Progenitor cell of endocrine pancreas (in vitro differentiated cells): ENCODE measurements around the gene B3GALNT2. TPM values are rescaled to one million over a fixed set of nuclear protein-coding genes. Genes with fewer than 3 reads are reported as not detected.
A peak's percentile ranks its signal among the peaks of the same experiment; 100 is the strongest.
"Not testable (repeated sequence)": the region's sequence is repeated elsewhere in the genome, so short reads cannot be mapped to it uniquely, and the experiment has no call there.

ENCODE experiments used
- DNase-seq: peaks from one replicate; pipeline ENCODE4 v3.0.0; 2021; ENCODE audit warnings: low spot score; ENCODE audit not compliant: unreplicated experiment
- H3K27ac Mint-ChIP-seq: 2 replicates; pipeline ENCODE4 v1.8.0; 2021; ENCODE audit warnings: mild to moderate bottlenecking, moderate library complexity, mixed read lengths
- H3K27me3 Mint-ChIP-seq: 2 replicates; pipeline ENCODE4 v1.8.0; 2021; ENCODE audit warnings: mixed read lengths
- H3K36me3 Mint-ChIP-seq: 2 replicates; pipeline ENCODE4 v1.8.0; 2022; ENCODE audit warnings: mixed read lengths; ENCODE audit not compliant: insufficient read depth
- H3K4me1 Mint-ChIP-seq: 2 replicates; pipeline ENCODE4 v1.8.0; 2021; ENCODE audit warnings: low read depth, mixed read lengths
- H3K4me3 Mint-ChIP-seq: 2 replicates; pipeline ENCODE4 v1.8.0; 2021; ENCODE audit warnings: low read depth, mild to moderate bottlenecking, moderate library complexity, mixed read lengths
- H3K9me3 Mint-ChIP-seq: 2 replicates; pipeline ENCODE4 v1.8.0; 2021; ENCODE audit warnings: low read depth, mixed read lengths
- CTCF ChIP-seq: fragments of 200-600 bp; sonication (generic); IDR thresholded peaks from one replicate; pipeline ENCODE4 v1.5.0; 2021; ENCODE audit warnings: antibody characterized with exemption, mild to moderate bottlenecking; ENCODE audit not compliant: unreplicated experiment
- long read RNA-seq: library from polyadenylated mRNA; unstranded; transcript quantifications from one replicate; pipeline ENCODE4 v2.0.0, GENCODE V29; 2020
- total RNA-seq: library from RNA; stranded (reverse); gene quantifications from 2 replicates; pipeline ENCODE4 v1.2.1, GENCODE V29; 2021

B3GALNT2 gene
- 47.7 and 49.6 TPM in 2 replicates for total RNA-seq
- long read RNA-seq, transcript B3GALNT2-202 (12 exons, 2,015 nt), result major isoform, 12 of 22 reads
- long read RNA-seq, partial matches to known transcripts, result 2 of 22 reads
- long read RNA-seq, other reads (novel, unspliced or antisense), result 8 of 22 reads

- Mint-ChIP-seq H3K9me3 (no peaks in the 10 kb centered on the region), H3K27me3 (no peaks in the 10 kb centered on the region), H3K36me3 (no peaks in the 10 kb centered on the region), H3K4me3 (peak within 1 kb of the TSS; percentile 96), H3K4me1 (peaks cover 11% of the 10 kb centered on the region), H3K27ac (peak within 1 kb of the TSS; percentile 99)
- DNase-seq, result no peak
- no peak for TF ChIP-seq CTCF
Measured at GRCh38 chr1:235504122-235504493, at the start of gene B3GALNT2. Gene B3GALNT2 (minus strand): TSS chr1:235504452. CDS start chr1:235504252, 200 bp downstream.

- H3K4me3 Mint-ChIP-seq, result no peak overlapping the region
Measured at GRCh38 chr1:235553112-235553551, 48.9 kb upstream of the B3GALNT2 start.

GRCh38 chr1:235552146-235552716, 48.0 kb upstream of the B3GALNT2 start:
- no peaks in the 10 kb centered on the region for H3K27me3 Mint-ChIP-seq
- TF ChIP-seq CTCF, result no peak
- H3K4me3 Mint-ChIP-seq, result no peak overlapping the region
- H3K9me3 Mint-ChIP-seq, result no peaks in the 10 kb centered on the region
- H3K27ac Mint-ChIP-seq, result no peak overlapping the region
- no peaks in the 10 kb centered on the region for H3K36me3 Mint-ChIP-seq
- no peaks in the 10 kb centered on the region for H3K4me1 Mint-ChIP-seq
- no peak for DNase-seq

More at GRCh38 chr1:235553112-235553551, 48.9 kb upstream of the B3GALNT2 start:
- H3K27me3 Mint-ChIP-seq, result no peaks in the 10 kb centered on the region
- no peak for TF ChIP-seq CTCF
- H3K4me1 Mint-ChIP-seq, result no peaks in the 10 kb centered on the region
- no peaks in the 10 kb centered on the region for H3K9me3 Mint-ChIP-seq
- DNase-seq, result no peak
- H3K36me3 Mint-ChIP-seq, result no peaks in the 10 kb centered on the region
- no peak overlapping the region for H3K27ac Mint-ChIP-seq

- no peak overlapping the region for H3K4me3 Mint-ChIP-seq
- H3K36me3 Mint-ChIP-seq, result no peaks in the 10 kb centered on the region
- DNase-seq, result no peak
- H3K27ac Mint-ChIP-seq, result no peak overlapping the region
- TF ChIP-seq CTCF, result no peak
- H3K4me1 Mint-ChIP-seq, result peaks cover 11% of the 10 kb centered on the region
- H3K9me3 Mint-ChIP-seq, result no peaks in the 10 kb centered on the region
- H3K27me3 Mint-ChIP-seq, result no peaks in the 10 kb centered on the region
Measured at GRCh38 chr1:235549351-235550139, 45.3 kb upstream of the B3GALNT2 start.

- TF ChIP-seq CTCF, result peak; percentile 25
- H3K4me3 Mint-ChIP-seq, H3K27me3 Mint-ChIP-seq, DNase-seq, H3K36me3 Mint-ChIP-seq, H3K9me3 Mint-ChIP-seq: not testable (repeated sequence)
- peaks cover 11% of the 10 kb centered on the region for H3K4me1 Mint-ChIP-seq
- peak overlapping the region; percentile 31 for H3K27ac Mint-ChIP-seq
Measured at GRCh38 chr1:235546369-235547155, 42.3 kb upstream of the B3GALNT2 start.
